Epithelial cell of proximal tubule (primary cell): ENCODE results near the gene ARV1. TPM values are rescaled to one million over a fixed set of nuclear protein-coding genes. Genes with fewer than 3 reads are reported as not detected.
"Not testable (repeated sequence)": the region's sequence is repeated elsewhere in the genome, so short reads cannot be mapped to it uniquely, and the experiment has no call there.

ENCODE experiments used
- DNase-seq: peaks from one replicate; pipeline ENCODE4 v3.0.0-alpha.2; 2011; ENCODE audit warnings: low read depth
- H3K4me3 ChIP-seq: 2 replicates; pipeline ENCODE4 v1.5.1; 2011; ENCODE audit warnings: low read depth, mild to moderate bottlenecking, low read length
- total RNA-seq: library from RNA; depleted of rRNA; stranded (reverse); fragments of >200 nt; gene quantifications from 2 replicates; pipeline ENCODE4 v1.2.3, GENCODE V29; 2015
- TF ChIP-seq, protein P1 (sequence below): conservative IDR thresholded peaks from 2 replicates; pipeline ENCODE4 v1.5.1; 2012; ENCODE audit warnings: low read depth, mild to moderate bottlenecking, low read length

ARV1 gene
- total RNA-seq, 1 donor from 2014 or later = 6.7 TPM

DNA sequence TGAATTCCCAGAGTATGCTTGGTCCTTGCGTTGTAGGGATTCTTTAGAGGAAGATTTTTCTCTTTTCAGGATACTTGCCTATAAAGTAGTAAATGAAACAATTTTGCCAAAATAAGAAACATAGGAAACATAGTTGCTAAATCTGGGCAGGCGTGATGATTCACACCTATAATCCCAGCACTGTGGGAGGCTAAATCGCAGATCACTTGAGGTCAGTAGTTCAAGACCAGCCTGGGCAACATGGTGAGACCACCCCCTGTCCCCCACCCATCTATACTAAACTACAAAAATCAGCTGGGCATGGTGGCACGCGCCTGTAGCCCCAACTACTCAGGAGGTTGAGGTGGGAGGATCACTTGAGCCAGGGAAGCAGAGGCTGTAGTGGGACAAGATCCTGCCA, 4.9 kb downstream of the ARV1 start:
- DNase-seq = no peak
- TF ChIP-seq, protein P1, sequence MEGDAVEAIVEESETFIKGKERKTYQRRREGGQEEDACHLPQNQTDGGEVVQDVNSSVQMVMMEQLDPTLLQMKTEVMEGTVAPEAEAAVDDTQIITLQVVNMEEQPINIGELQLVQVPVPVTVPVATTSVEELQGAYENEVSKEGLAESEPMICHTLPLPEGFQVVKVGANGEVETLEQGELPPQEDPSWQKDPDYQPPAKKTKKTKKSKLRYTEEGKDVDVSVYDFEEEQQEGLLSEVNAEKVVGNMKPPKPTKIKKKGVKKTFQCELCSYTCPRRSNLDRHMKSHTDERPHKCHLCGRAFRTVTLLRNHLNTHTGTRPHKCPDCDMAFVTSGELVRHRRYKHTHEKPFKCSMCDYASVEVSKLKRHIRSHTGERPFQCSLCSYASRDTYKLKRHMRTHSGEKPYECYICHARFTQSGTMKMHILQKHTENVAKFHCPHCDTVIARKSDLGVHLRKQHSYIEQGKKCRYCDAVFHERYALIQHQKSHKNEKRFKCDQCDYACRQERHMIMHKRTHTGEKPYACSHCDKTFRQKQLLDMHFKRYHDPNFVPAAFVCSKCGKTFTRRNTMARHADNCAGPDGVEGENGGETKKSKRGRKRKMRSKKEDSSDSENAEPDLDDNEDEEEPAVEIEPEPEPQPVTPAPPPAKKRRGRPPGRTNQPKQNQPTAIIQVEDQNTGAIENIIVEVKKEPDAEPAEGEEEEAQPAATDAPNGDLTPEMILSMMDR = no peak
- H3K4me3 ChIP-seq = no peak overlapping the region

GRCh38 chr1:230984622-230985515, 6.0 kb downstream of the ARV1 start:
- not testable (repeated sequence) for DNase-seq, H3K4me3 ChIP-seq

- TF ChIP-seq, protein P1 = no peak
- no peak overlapping the region for H3K4me3 ChIP-seq
- peak; percentile 45 for DNase-seq
Observed at GRCh38 chr1:230985711-230986110, 6.8 kb downstream of the ARV1 start.

- peak; percentile 36 for DNase-seq
- TF ChIP-seq, protein P1 = no peak
Observed at GRCh38 chr1:230986976-230987375, 8.1 kb downstream of the ARV1 start.

DNA sequence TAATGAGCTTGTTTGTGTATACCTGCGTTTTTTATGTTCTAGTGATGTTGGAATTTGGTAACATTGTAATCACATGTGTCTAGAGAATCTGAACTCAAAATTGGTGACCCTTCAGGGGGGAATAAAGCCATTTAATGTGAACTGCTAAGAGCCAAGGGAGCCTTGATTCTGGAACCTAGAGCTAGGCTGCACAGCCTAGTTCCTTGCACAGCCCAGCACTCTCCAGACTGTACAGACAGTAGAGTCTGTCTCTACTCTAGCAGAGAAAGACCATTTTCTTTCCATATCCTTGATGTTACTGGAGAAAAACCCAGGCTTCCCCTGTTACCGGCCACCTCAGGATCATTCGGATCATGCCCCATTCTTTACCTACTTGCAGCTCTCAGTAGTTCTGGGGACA, 8.6 kb downstream of the ARV1 start:
- TF ChIP-seq, protein P1 = no peak
- DNase-seq = no peak

More at GRCh38 chr1:230986976-230987375, 8.1 kb downstream of the ARV1 start:
- no peak overlapping the region for H3K4me3 ChIP-seq

GRCh38 chr1:230992100-230992774, 13.3 kb downstream of the ARV1 start:
- no peak for DNase-seq
- TF ChIP-seq, protein P1 = no peak
- no peak overlapping the region for H3K4me3 ChIP-seq

More for the DNA sequence above, 8.6 kb downstream of the ARV1 start:
- H3K4me3 ChIP-seq = no peak overlapping the region

GRCh38 chr1:230994860-230995259, 16.0 kb downstream of the ARV1 start:
- no peak overlapping the region for H3K4me3 ChIP-seq
- TF ChIP-seq, protein P1 = no peak
- no peak for DNase-seq
